NCI-H774 (cell line): ENCODE results near the gene TTC32.

Experiments
- DNase-seq: peaks from one replicate; lab custom pipeline; 2025; lab: John Stamatoyannopoulos, UW

The TTC32 gene

DNA sequence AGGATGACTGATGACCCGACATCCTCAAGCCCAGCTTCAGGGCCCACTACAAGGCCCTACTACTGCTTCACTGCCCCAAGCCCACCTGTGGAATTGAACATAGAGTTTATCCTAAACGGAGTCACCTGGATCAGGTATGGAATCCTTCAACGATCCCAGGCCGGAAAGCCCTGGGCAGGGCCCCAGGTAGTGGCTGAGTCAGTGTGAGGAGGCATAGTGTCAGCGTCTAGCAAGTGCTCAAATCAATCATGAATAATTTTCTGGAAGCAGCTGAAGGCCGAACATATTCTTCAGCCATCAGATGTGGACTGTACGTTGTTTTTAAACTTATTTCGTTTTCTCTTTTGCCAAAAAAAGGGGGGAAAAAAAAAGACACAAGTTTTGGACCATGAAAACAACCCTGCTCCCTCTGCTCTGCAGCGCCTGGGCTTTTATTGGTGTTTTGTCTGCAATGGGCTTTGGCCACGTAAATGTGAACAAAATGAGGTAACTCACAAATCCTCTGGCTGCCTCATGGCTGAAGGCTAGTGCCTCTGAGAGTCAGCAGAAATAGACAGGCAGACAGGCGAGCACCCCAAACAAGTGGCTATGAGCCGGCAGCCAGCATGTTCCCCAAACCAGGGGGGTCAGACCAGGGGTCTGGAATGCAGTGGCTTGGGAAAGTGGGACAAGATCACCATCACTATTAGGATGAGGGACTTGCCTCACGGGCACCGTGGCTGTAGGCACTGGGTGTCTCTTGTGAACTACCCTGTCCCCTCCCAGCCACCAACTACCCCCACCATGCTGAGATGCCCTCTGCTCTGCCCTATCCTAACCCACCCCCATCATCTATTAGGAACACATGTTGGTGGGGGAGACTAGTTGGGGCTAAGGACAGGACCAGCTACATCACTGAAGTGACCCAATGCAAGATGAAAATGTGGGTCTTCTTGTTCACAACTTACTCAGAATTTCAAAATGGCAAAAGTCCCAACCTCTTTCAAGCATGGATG, 51.4 kb downstream of the TTC32 start:
- no peak for DNase-seq

DNA sequence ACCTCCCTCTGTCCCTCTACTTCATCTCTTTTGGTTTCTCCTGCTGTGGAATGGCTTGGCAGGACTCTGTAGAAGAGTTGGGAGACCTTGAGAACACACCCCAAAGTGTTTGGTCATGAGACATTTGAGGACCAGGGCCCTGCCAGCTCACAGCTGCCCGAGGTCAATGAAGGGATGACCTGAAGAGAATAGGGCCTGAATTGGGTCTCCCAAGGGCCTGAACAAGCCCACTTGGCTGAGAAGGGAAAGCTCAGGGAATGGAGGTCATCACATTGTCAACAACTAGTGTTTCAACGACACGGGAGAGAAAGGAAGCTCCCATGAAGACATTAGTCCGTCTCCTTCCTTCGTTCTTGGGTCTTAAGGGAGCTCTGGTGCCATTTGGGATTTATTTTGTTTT, 52.8 kb downstream of the TTC32 start:
- DNase-seq = no peak

DNA sequence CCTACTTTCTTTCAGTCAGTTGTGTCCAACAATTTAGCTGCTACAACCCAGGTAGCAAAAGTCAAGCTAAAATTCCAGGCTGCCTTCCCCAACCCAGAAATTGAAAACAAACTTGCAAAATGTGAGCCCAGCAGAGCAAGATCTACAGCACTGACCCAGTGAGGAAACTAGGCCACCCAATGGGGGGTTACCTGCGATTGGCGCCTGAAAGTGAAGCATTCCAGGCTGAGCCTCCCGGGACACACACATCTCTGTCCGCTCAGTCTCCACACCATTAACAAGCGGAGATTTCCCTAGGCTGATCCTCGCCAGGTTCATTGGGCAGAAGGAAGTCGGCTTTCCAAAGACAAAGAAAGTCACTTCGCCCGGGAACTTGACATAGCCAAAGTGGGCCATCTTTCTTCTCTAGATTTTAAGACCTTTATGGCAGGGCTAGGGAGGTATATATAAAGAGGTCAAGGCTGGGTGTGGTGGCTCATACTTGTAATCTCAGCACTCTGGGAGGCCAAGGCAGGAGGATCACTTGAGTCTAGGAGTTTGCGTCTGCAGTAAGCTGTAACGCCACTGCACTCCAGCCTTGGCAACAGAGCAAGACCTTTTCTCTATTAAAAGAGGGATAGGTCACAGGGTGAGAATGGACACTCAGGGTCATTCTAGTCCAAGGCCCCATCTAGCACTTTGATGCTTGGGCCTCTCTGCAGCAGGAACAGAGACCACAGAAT, 53.6 kb downstream of the TTC32 start:
- no peak for DNase-seq

GRCh38 chr2:19847486-19847885, 54.3 kb downstream of the TTC32 start:
- DNase-seq = no peak
